Activated CD4-positive, alpha-beta T cell treated with anti-CD3 and anti-CD28 coated beads for 1 hour (primary cell): ENCODE results near the gene TBC1D2.
"Not testable (repeated sequence)": the region's sequence is repeated elsewhere in the genome, so short reads cannot be mapped to it uniquely, and the experiment has no call there.

Experiments used
- DNase-seq: peaks from one replicate; pipeline ENCODE4 v3.0.0-alpha.2; 2020

TBC1D2 gene

GRCh38 chr9:98184326-98184725, 71.1 kb downstream of the TBC1D2 start:
- no peak for DNase-seq

- no peak for DNase-seq
Observed at GRCh38 chr9:98182889-98183599, 72.4 kb downstream of the TBC1D2 start.

- no peak for DNase-seq
Observed at GRCh38 chr9:98182069-98182820, 73.2 kb downstream of the TBC1D2 start.

- no peak for DNase-seq
Observed at GRCh38 chr9:98181746-98182068, 73.7 kb downstream of the TBC1D2 start.

- DNase-seq = no peak
Observed at GRCh38 chr9:98180996-98181395, 74.5 kb downstream of the TBC1D2 start.

GRCh38 chr9:98178874-98179850, 76.3 kb downstream of the TBC1D2 start:
- DNase-seq = no peak

- DNase-seq = no peak
Observed at GRCh38 chr9:98176391-98177259, 78.8 kb downstream of the TBC1D2 start.

- DNase-seq = no peak
Observed at GRCh38 chr9:98175762-98176161, 79.7 kb downstream of the TBC1D2 start.

- no peak for DNase-seq
Observed at GRCh38 chr9:98175028-98175569, 80.3 kb downstream of the TBC1D2 start.

- DNase-seq = not testable (repeated sequence)
Observed at GRCh38 chr9:98174502-98174918, 80.9 kb downstream of the TBC1D2 start.

GRCh38 chr9:98173181-98173580, 82.3 kb downstream of the TBC1D2 start:
- DNase-seq = no peak

GRCh38 chr9:98172604-98173003, 82.8 kb downstream of the TBC1D2 start:
- DNase-seq = no peak

GRCh38 chr9:98171176-98171925, 84.1 kb downstream of the TBC1D2 start:
- no peak for DNase-seq

GRCh38 chr9:98168941-98169488, 86.4 kb downstream of the TBC1D2 start:
- no peak for DNase-seq

GRCh38 chr9:98168153-98168780, 87.2 kb downstream of the TBC1D2 start:
- DNase-seq = no peak

GRCh38 chr9:98164912-98165311, 90.5 kb downstream of the TBC1D2 start:
- DNase-seq = no peak

GRCh38 chr9:98162613-98163012, 92.8 kb downstream of the TBC1D2 start:
- no peak for DNase-seq

- DNase-seq = no peak
Observed at GRCh38 chr9:98161851-98162250, 93.6 kb downstream of the TBC1D2 start.

- DNase-seq = no peak
Observed at GRCh38 chr9:98159790-98160189, 95.7 kb downstream of the TBC1D2 start.

GRCh38 chr9:98159301-98159700, 96.1 kb downstream of the TBC1D2 start:
- DNase-seq = no peak
